PC-9 (cell line): ENCODE results near the gene CNIH3.

Experiments
- EZH2 ChIP-seq: fragments of 200-600 bp; sonication (generic); IDR thresholded peaks from 2 replicates; pipeline ENCODE4 v1.8.0; 2017; ENCODE audit warnings: antibody characterized with exemption, low read depth
- TF ChIP-seq, protein P1 (sequence below): fragments of 200-600 bp; sonication (generic); conservative IDR thresholded peaks from 2 replicates; pipeline ENCODE4 v1.6.1; 2017; ENCODE audit warnings: mixed run types, antibody characterized with exemption, mild to moderate bottlenecking, moderate library complexity

- TF ChIP-seq, protein P1, sequence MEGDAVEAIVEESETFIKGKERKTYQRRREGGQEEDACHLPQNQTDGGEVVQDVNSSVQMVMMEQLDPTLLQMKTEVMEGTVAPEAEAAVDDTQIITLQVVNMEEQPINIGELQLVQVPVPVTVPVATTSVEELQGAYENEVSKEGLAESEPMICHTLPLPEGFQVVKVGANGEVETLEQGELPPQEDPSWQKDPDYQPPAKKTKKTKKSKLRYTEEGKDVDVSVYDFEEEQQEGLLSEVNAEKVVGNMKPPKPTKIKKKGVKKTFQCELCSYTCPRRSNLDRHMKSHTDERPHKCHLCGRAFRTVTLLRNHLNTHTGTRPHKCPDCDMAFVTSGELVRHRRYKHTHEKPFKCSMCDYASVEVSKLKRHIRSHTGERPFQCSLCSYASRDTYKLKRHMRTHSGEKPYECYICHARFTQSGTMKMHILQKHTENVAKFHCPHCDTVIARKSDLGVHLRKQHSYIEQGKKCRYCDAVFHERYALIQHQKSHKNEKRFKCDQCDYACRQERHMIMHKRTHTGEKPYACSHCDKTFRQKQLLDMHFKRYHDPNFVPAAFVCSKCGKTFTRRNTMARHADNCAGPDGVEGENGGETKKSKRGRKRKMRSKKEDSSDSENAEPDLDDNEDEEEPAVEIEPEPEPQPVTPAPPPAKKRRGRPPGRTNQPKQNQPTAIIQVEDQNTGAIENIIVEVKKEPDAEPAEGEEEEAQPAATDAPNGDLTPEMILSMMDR: no peak
- TF ChIP-seq EZH2: no peak
These were observed 44.0 kb downstream of the CNIH3 start for GRCh38 chr1:224660074-224660473.
